Right ventricle myocardium inferior (tissue), 1 donor: ENCODE data around the gene MED16. TPM values are rescaled to one million over a fixed set of nuclear protein-coding genes. Genes with fewer than 3 reads are reported as not detected.
"Not testable (repeated sequence)": the region's sequence is repeated elsewhere in the genome, so short reads cannot be mapped to it uniquely, and the experiment has no call there.

Experiments used
- ATAC-seq: fragments of 200-7000 bp; cut with Tn5 transposase; one replicate; pipeline ENCODE4 v1.9.1; 2020; ENCODE audit warnings: mild to moderate bottlenecking, moderate library complexity
- DNase-seq: peaks from one replicate; pipeline ENCODE4 v3.0.0; 2021; ENCODE audit errors: missing footprints
- intact Hi-C: fragments of 100-400 bp; cut with DNase I; formaldehyde crosslinking; loops from one replicate; pipeline ENCODE4 v1.11.0; 2022
- total RNA-seq: library from RNA; stranded (reverse); fragmentation: NEBNext Ultra II Directional; extraction: Animal tissue kit (Norgen Biotek cat#: 25700); gene quantifications from one replicate; pipeline ENCODE4 v1.2.1, GENCODE V29; 2021
- donor health status: DM: no; HTN: yes; CAD: no; lungs with severe emphysema.

Gene MED16
- total RNA-seq, 1 donor from 2014 or later, result 23.5 TPM

GRCh38 chr19:866769-867300 lies 26.2 kb downstream of the MED16 start:
- ATAC-seq, result no peak
- no peak for DNase-seq
- intact Hi-C loops, result no loop called here

- intact Hi-C loops, result loop anchor here (2.0 kb wide), 1 partner anchor 58 kb away; no protein-coding TSS in a partner anchor
- DNase-seq (no peak), ATAC-seq (no peak)
These were observed 29.7 kb downstream of the MED16 start for GRCh38 chr19:863315-863620.

GRCh38 chr19:862581-863314 lies 30.2 kb downstream of the MED16 start:
- ATAC-seq, result no peak
- peak; percentile 88 for DNase-seq
- intact Hi-C loops, result loop anchor here (2.0 kb wide), 1 partner anchor 58 kb away; no protein-coding TSS in a partner anchor

GRCh38 chr19:861756-862580 lies 31.0 kb downstream of the MED16 start:
- DNase-seq (no peak), ATAC-seq (no peak)
- intact Hi-C loops, result loop anchor here (2.0 kb wide), 1 partner anchor 59 kb away; no protein-coding TSS in a partner anchor

- intact Hi-C loops, result no loop called here
- no peak for ATAC-seq
- DNase-seq, result no peak
These were observed 31.7 kb downstream of the MED16 start for GRCh38 chr19:861141-861755.

- ATAC-seq, result peak; percentile 77
- intact Hi-C loops, result no loop called here
- DNase-seq, result peak; percentile 90
These were observed 33.8 kb downstream of the MED16 start, which contains the start of gene CFD for GRCh38 chr19:858868-859843. Gene CFD (plus strand): TSS chr19:859664. CDS start chr19:859690, 26 bp downstream.

GRCh38 chr19:858284-858683 lies 34.7 kb downstream of the MED16 start:
- intact Hi-C loops, result no loop called here
- DNase-seq, result no peak
- ATAC-seq, result no peak

GRCh38 chr19:855566-856120 lies 37.3 kb downstream of the MED16 start:
- DNase-seq (no peak), ATAC-seq (no peak)
- intact Hi-C loops, result loop anchor here (2.0 kb wide), 1 partner anchor 85 kb away; no protein-coding TSS in a partner anchor

GRCh38 chr19:855142-855541 lies 37.8 kb downstream of the MED16 start:
- intact Hi-C loops, result no loop called here
- ATAC-seq (no peak), DNase-seq (no peak)

- intact Hi-C loops, result no loop called here
- ATAC-seq (no peak), DNase-seq (no peak)
These were observed 38.4 kb downstream of the MED16 start for GRCh38 chr19:854549-854948.

- DNase-seq, intact Hi-C loops, ATAC-seq: not testable (repeated sequence)
These were observed 39.3 kb downstream of the MED16 start for GRCh38 chr19:853614-854220.

- ATAC-seq (no peak), DNase-seq (no peak)
- intact Hi-C loops, result no loop called here
These were observed 39.9 kb downstream of the MED16 start for GRCh38 chr19:853014-853585.

- DNase-seq, result no peak
- intact Hi-C loops, result no loop called here
- ATAC-seq, result no peak
These were observed 40.6 kb downstream of the MED16 start, which contains the start of gene ELANE for GRCh38 chr19:852136-853013. Gene ELANE (plus strand): TSS chr19:852303. CDS start chr19:852329, 26 bp downstream.

- ATAC-seq (no peak), DNase-seq (no peak)
- intact Hi-C loops, result no loop called here
These were observed 42.0 kb downstream of the MED16 start for GRCh38 chr19:850979-851335.

- DNase-seq (peak; percentile 95), ATAC-seq (peak; percentile 89)
- intact Hi-C loops, result no loop called here
These were observed 42.6 kb downstream of the MED16 start for GRCh38 chr19:850221-850978.
